NCI-H345 treated with DMSO at 0.1 percent for 48 hours (cell line): ENCODE results near the gene HPSE.

Source experiments
- DNase-seq: peaks from one replicate; lab custom pipeline; 2025; ENCODE audit not compliant: unreplicated experiment; lab: John Stamatoyannopoulos, UW

Gene HPSE

DNA sequence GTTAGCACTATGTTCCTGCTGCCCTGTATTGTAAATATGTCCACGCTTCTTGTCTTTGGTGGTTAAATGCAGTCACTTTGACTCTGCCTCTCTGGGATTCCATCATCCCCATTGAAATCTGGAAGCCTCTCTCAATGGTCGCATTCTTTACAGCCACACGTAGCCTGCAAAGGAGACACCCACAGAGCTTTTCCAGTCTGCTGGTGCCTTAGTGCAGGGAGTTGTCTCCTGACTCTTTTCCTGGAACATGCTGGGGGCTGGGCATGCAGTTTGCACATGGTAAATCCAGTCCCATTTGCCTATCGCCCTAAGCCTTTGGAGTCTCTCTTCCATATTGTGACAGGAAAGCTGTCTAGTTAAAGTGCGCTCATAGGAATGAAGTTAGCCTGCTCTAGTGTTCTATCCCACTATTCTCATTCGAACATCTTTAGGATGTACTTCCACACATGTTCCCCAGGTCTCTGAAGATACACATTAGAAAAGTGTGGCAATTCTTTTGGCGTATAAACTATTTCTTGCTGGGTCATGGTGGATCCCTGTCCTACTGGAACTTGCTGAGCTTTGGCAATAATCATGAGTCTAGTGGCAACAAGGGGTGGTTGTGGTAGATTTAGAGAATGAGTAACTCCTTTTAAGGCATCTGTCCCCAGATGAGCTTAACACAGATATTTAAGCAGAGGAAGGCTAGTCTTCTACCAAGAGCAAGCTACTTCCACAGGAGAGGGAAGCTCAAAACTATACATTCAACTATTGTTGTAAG, 83.8 kb downstream of the HPSE start:
- no peak for DNase-seq

DNA sequence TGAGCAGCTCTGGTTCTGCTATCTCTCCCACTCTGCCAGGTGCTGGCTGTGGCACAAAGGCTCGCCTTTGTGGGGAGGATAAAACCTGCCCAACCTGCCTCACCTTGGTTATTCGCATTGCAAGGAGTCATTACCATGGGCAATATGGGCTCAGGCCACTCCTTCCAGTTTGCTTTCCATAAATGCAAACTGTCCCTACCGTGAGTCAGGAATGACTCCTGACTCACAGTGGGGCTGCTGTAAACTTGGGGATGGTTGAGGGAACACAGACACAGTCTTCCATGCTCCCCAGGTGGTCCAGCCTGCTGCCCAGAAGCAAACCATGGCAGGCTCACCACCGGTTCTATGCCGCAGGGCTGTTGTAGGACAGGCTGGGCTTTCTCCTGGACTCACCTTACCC, 86.2 kb downstream of the HPSE start:
- no peak for DNase-seq

GRCh38 chr4:83247415-83248357, 87.0 kb downstream of the HPSE start:
- DNase-seq, result no peak
